ENCODE results near the gene CLMP.
A peak's percentile ranks its signal among the peaks of the same experiment; 100 is the strongest.
"Not testable (repeated sequence)": the region's sequence is repeated elsewhere in the genome, so short reads cannot be mapped to it uniquely, and the experiment has no call there.

Gene CLMP

GRCh38 chr11:123073343-123074057 lies 121.5 kb downstream of the CLMP start:
- DNase-seq = no peak

GRCh38 chr11:123072762-123073161 lies 122.3 kb downstream of the CLMP start:
- DNase-seq = no peak

GRCh38 chr11:123072332-123072761 lies 122.7 kb downstream of the CLMP start:
- no peak for DNase-seq

- no peak for DNase-seq
Observed at GRCh38 chr11:123069908-123070821, 124.9 kb downstream of the CLMP start.

GRCh38 chr11:123065621-123066020 lies 129.4 kb downstream of the CLMP start:
- DNase-seq = no peak

- peak; percentile 68 for DNase-seq
Observed at GRCh38 chr11:123063826-123064657, 131.0 kb downstream of the CLMP start.

GRCh38 chr11:123062892-123063825 lies 131.9 kb downstream of the CLMP start:
- DNase-seq = no peak

GRCh38 chr11:123062158-123062891 lies 132.7 kb downstream of the CLMP start:
- peak; percentile 99 for DNase-seq

GRCh38 chr11:123061403-123062157 lies 133.5 kb downstream of the CLMP start, which contains the start of gene HSPA8:
Gene HSPA8 (minus strand): TSS chr11:123062136. CDS start chr11:123061324, 812 bp downstream.
- DNase-seq = peak; percentile 76

GRCh38 chr11:123060277-123061000 lies 134.6 kb downstream of the CLMP start:
- no peak for DNase-seq

GRCh38 chr11:123059041-123059920 lies 135.8 kb downstream of the CLMP start:
- DNase-seq = not testable (repeated sequence)

GRCh38 chr11:123057661-123058305 lies 137.3 kb downstream of the CLMP start:
- DNase-seq = no peak

GRCh38 chr11:123056835-123057491 lies 138.1 kb downstream of the CLMP start:
- DNase-seq = no peak

GRCh38 chr11:123055191-123055901 lies 139.7 kb downstream of the CLMP start:
- no peak for DNase-seq

GRCh38 chr11:123054301-123055065 lies 140.6 kb downstream of the CLMP start:
- DNase-seq = peak; percentile 33
